Measurements from ENCODE around the gene WWOX. TPM values are rescaled to one million over a fixed set of nuclear protein-coding genes. Genes with fewer than 3 reads are reported as not detected.

WWOX gene
- total RNA-seq, 1 donor from 2014 or later = 8.6 TPM

- intact Hi-C loops (cut with DNase I) = no loop called here
- no peak for DNase-seq (ENCODE audit: low spot score)
Observed at GRCh38 chr16:79097771-79098170, 998.3 kb downstream of the WWOX start.

- intact Hi-C loops (cut with DNase I) = no loop called here
- no peak for DNase-seq (ENCODE audit: low spot score)
Observed at GRCh38 chr16:79098907-79099306, 999.5 kb downstream of the WWOX start.

- DNase-seq (ENCODE audit: low spot score) = no peak
- intact Hi-C loops (cut with DNase I) = no loop called here
Observed at GRCh38 chr16:79099716-79100115, 1000.3 kb downstream of the WWOX start.

- intact Hi-C loops (cut with DNase I) = no loop called here
- no peak for DNase-seq (ENCODE audit: low spot score)
Observed at GRCh38 chr16:79100447-79100846, 1001.0 kb downstream of the WWOX start.

- intact Hi-C loops (cut with DNase I) = no loop called here
- no peak for DNase-seq (ENCODE audit: low spot score)
Observed at GRCh38 chr16:79101491-79101890, 1002.0 kb downstream of the WWOX start.

GRCh38 chr16:79104567-79104966, 1005.1 kb downstream of the WWOX start:
- intact Hi-C loops (cut with DNase I) = no loop called here
- no peak for DNase-seq (ENCODE audit: low spot score)

GRCh38 chr16:79107301-79107700, 1007.8 kb downstream of the WWOX start:
- DNase-seq (ENCODE audit: low spot score) = no peak
- intact Hi-C loops (cut with DNase I) = no loop called here

- intact Hi-C loops (cut with DNase I) = no loop called here
- no peak for DNase-seq (ENCODE audit: low spot score)
Observed at GRCh38 chr16:79109771-79110170, 1010.3 kb downstream of the WWOX start.

- no peak for DNase-seq (ENCODE audit: low spot score)
- intact Hi-C loops (cut with DNase I) = no loop called here
Observed at GRCh38 chr16:79110242-79110641, 1010.8 kb downstream of the WWOX start.

GRCh38 chr16:79110953-79111352, 1011.5 kb downstream of the WWOX start:
- intact Hi-C loops (cut with DNase I) = no loop called here
- DNase-seq (ENCODE audit: low spot score) = no peak

- DNase-seq (ENCODE audit: low spot score) = no peak
- intact Hi-C loops (cut with DNase I) = no loop called here
Observed at GRCh38 chr16:79112462-79112861, 1013.0 kb downstream of the WWOX start.

- DNase-seq (ENCODE audit: low spot score) = no peak
Observed at GRCh38 chr16:79113826-79114225, 1014.4 kb downstream of the WWOX start.

GRCh38 chr16:79114759-79115158, 1015.3 kb downstream of the WWOX start:
- DNase-seq (ENCODE audit: low spot score) = no peak
- intact Hi-C loops (cut with DNase I) = no loop called here

More at GRCh38 chr16:79113826-79114225, 1014.4 kb downstream of the WWOX start:
- intact Hi-C loops (cut with DNase I) = no loop called here

- intact Hi-C loops (cut with DNase I) = no loop called here
Observed at GRCh38 chr16:79121906-79122305, 1022.5 kb downstream of the WWOX start.

GRCh38 chr16:79122343-79122742, 1022.9 kb downstream of the WWOX start:
- intact Hi-C loops (cut with DNase I) = no loop called here

More at GRCh38 chr16:79121906-79122305, 1022.5 kb downstream of the WWOX start:
- DNase-seq (ENCODE audit: low spot score) = no peak

GRCh38 chr16:79124016-79124756, 1024.7 kb downstream of the WWOX start:
- DNase-seq (ENCODE audit: low spot score) = no peak
- intact Hi-C loops (cut with DNase I) = no loop called here

More at GRCh38 chr16:79122343-79122742, 1022.9 kb downstream of the WWOX start:
- DNase-seq (ENCODE audit: low spot score) = no peak

GRCh38 chr16:79127766-79128165, 1028.3 kb downstream of the WWOX start:
- intact Hi-C loops (cut with DNase I) = no loop called here
- no peak for DNase-seq (ENCODE audit: low spot score)

GRCh38 chr16:79128706-79129105, 1029.3 kb downstream of the WWOX start:
- intact Hi-C loops (cut with DNase I) = no loop called here

GRCh38 chr16:79130616-79131015, 1031.2 kb downstream of the WWOX start:
- intact Hi-C loops (cut with DNase I) = no loop called here

More at GRCh38 chr16:79128706-79129105, 1029.3 kb downstream of the WWOX start:
- no peak for DNase-seq (ENCODE audit: low spot score)

GRCh38 chr16:79131321-79132075, 1032.0 kb downstream of the WWOX start:
- no peak for DNase-seq (ENCODE audit: low spot score)
- intact Hi-C loops (cut with DNase I) = no loop called here

More at GRCh38 chr16:79130616-79131015, 1031.2 kb downstream of the WWOX start:
- DNase-seq (ENCODE audit: low spot score) = no peak

- no peak for DNase-seq (ENCODE audit: low spot score)
Observed at GRCh38 chr16:79132701-79133100, 1033.2 kb downstream of the WWOX start.

More at GRCh38 chr16:79132701-79133100, 1033.2 kb downstream of the WWOX start:
- intact Hi-C loops (cut with DNase I) = no loop called here
